ENCODE data around the gene PTPRN2. TPM values are rescaled to one million over a fixed set of nuclear protein-coding genes. Genes with fewer than 3 reads are reported as not detected.

PTPRN2 gene
- polyA plus RNA-seq, 1 experiment = 0.31 TPM

DNA sequence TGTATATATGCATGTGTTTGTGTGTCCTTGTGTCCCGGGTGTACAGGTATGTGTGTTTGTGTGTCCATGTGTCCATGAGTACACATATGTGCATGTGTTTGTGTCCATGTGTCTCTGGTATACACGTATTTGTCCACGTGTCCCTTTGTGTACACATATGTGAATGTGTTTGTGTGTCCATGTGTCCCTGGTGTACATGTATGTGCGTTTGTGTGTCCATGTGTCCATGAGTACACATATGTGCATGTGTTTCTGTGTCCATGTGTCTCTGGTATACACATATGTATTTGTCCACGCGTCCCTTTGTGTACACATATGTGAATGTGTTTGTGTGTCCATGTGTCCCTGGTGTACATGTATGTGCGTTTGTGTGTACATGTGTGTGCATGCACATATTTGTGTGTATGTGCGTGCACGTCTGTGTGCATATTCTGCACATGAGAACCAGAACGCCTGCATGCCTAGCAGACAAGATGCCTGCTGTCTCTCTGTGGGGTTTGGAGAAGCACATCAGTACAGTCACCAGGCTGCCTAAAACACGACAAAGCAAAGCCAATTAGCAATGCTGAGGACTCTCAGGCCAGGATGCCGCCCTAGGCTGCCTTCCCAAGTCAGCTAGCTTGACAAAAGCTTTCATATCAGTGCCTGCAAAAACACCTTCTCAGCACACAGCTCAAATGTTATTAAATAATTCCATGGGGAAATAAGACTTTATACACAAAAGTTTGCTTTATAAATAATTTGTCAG lies 327.8 kb downstream of the PTPRN2 start:
- POLR2A ChIA-PET = no interaction called here
- H3K27me3 ChIP-seq (ENCODE audit: control insufficient read depth, insufficient read depth, low read length) = no peaks in the 10 kb centered on the region
- no peaks in the 10 kb centered on the region for H3K36me3 ChIP-seq (ENCODE audit: control insufficient read depth, insufficient read depth, low read length)
- no peak for DNase-seq (ENCODE audit: low read depth)
- CTCF ChIA-PET = no interaction called here
- H3K4me3 ChIP-seq (ENCODE audit: low read depth, low read length) = no peak overlapping the region
- TF ChIP-seq, protein P1, sequence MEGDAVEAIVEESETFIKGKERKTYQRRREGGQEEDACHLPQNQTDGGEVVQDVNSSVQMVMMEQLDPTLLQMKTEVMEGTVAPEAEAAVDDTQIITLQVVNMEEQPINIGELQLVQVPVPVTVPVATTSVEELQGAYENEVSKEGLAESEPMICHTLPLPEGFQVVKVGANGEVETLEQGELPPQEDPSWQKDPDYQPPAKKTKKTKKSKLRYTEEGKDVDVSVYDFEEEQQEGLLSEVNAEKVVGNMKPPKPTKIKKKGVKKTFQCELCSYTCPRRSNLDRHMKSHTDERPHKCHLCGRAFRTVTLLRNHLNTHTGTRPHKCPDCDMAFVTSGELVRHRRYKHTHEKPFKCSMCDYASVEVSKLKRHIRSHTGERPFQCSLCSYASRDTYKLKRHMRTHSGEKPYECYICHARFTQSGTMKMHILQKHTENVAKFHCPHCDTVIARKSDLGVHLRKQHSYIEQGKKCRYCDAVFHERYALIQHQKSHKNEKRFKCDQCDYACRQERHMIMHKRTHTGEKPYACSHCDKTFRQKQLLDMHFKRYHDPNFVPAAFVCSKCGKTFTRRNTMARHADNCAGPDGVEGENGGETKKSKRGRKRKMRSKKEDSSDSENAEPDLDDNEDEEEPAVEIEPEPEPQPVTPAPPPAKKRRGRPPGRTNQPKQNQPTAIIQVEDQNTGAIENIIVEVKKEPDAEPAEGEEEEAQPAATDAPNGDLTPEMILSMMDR (IDR thresholded peaks at IDR 0.05; ENCODE audit: insufficient read depth, low read depth, low read length) = no peak

DNA sequence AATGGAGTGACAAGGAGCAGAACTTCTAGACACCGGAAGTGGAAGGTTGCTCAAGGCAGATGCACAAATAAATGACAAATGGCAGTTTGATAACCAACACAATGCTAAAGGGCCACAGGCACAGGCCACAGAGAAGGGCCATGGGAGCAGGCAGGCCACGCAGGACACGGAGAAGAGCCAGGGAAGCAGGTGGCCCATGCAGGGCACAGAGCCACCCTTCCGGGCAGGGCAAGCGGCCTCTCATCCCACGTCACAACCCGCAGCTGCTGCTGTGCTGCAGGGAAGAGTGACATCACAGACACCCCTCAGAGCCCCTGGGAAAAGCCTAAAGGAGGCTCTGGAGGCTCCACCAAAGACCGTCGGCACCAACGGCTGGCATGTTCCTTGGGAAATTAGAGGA lies 328.5 kb downstream of the PTPRN2 start:
- TF ChIP-seq, protein P1 (IDR thresholded peaks at IDR 0.05; ENCODE audit: insufficient read depth, low read depth, low read length) = no peak
- ChIA-PET POLR2A (no interaction called here), CTCF (no interaction called here)
- H3K36me3 ChIP-seq (ENCODE audit: control insufficient read depth, insufficient read depth, low read length) = no peaks in the 10 kb centered on the region
- no peak for DNase-seq (ENCODE audit: low read depth)
- no peak overlapping the region for H3K4me3 ChIP-seq (ENCODE audit: low read depth, low read length)
- no peaks in the 10 kb centered on the region for H3K27me3 ChIP-seq (ENCODE audit: control insufficient read depth, insufficient read depth, low read length)

- TF ChIP-seq, protein P1 (IDR thresholded peaks at IDR 0.05; ENCODE audit: insufficient read depth, low read depth, low read length) = no peak
- POLR2A ChIA-PET = no interaction called here
- DNase-seq (ENCODE audit: low read depth) = no peak
- H3K27me3 ChIP-seq (ENCODE audit: control insufficient read depth, insufficient read depth, low read length) = no peaks in the 10 kb centered on the region
- CTCF ChIA-PET = no interaction called here
- no peak overlapping the region for H3K4me3 ChIP-seq (ENCODE audit: low read depth, low read length)
- no peaks in the 10 kb centered on the region for H3K36me3 ChIP-seq (ENCODE audit: control insufficient read depth, insufficient read depth, low read length)
Observed at GRCh38 chr7:158258411-158259130, 329.1 kb downstream of the PTPRN2 start.

DNA sequence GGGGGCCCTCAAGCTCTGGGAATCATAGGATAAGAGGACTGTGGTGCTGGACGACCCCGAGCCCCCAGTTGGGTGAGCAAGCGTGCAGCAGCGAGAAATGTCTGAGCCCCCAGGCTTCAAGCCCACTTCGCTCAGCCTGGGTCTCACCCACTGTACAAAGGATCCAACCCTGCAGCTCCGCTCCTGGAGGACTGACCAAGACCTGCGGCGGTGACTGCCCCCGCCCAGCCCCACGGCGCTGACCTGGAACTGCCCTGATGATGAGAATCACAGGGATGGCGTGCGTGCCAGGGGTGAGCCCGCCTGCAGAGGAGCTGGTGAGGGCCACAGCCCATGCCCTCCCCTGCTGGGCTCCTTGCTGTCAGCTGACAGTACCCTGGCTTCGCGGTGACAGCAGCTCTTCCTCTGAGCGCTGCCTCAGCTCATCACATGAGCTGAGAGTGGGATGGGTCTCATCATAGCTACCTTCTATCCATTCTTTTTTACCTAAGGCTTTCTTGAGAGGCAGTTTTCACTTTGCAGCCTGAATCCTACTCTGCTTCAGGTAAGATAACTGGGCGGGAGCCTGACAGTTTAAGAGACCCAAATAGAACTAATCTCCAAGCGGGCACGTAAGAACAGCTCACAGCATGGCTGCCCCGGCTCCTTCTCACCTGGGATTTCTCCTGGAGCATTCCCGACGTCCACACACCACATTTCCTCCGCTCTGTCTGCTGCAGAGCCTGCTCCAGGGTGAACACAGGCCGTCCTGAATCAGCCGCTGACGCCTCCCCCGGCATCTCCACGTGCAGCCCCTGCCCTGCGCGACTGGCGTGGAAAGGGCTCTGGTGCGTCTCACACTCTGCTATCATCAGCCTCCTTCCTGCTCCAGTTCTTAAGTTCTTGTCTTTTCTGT lies 329.9 kb downstream of the PTPRN2 start:
- TF ChIP-seq, protein P1 (IDR thresholded peaks at IDR 0.05; ENCODE audit: insufficient read depth, low read depth, low read length) = no peak
- Histone ChIP-seq H3K4me3 (ENCODE audit: low read depth, low read length) (no peak overlapping the region), H3K36me3 (ENCODE audit: control insufficient read depth, insufficient read depth, low read length) (no peaks in the 10 kb centered on the region), H3K27me3 (ENCODE audit: control insufficient read depth, insufficient read depth, low read length) (no peaks in the 10 kb centered on the region)
- ChIA-PET POLR2A (no interaction called here), CTCF (no interaction called here)
- DNase-seq (ENCODE audit: low read depth) = no peak

- TF ChIP-seq, protein P1 (IDR thresholded peaks at IDR 0.05; ENCODE audit: insufficient read depth, low read depth, low read length) = no peak
- ChIA-PET CTCF (no interaction called here), POLR2A (no interaction called here)
- Histone ChIP-seq H3K27me3 (ENCODE audit: control insufficient read depth, insufficient read depth, low read length) (no peaks in the 10 kb centered on the region), H3K36me3 (ENCODE audit: control insufficient read depth, insufficient read depth, low read length) (no peaks in the 10 kb centered on the region), H3K4me3 (ENCODE audit: low read depth, low read length) (no peak overlapping the region)
- DNase-seq (ENCODE audit: low read depth) = no peak
Observed at GRCh38 chr7:158257001-158257400, 330.6 kb downstream of the PTPRN2 start.

Data from BJ (cell line).